SU-DHL-6 (cell line): ENCODE results near the gene ZBTB38.

ENCODE experiments used
- H2AFZ ChIP-seq: fragments of 200-600 bp; sonication (generic); 2 replicates; pipeline ENCODE4 v1.6.1; 2014; ENCODE audit warnings: low read depth, mild to moderate bottlenecking, moderate library complexity, mixed read lengths, antibody characterized with exemption, low read length; ENCODE audit not compliant: severe bottlenecking
- H3F3A ChIP-seq: fragments of 200-600 bp; shearing (Covaris generic); 2 replicates; pipeline ENCODE4 v1.6.0; 2016; ENCODE audit warnings: antibody characterized with exemption, mild to moderate bottlenecking; ENCODE audit not compliant: insufficient read depth
- H3K27ac ChIP-seq: fragments of 200-600 bp; sonication (generic); 2 replicates; pipeline ENCODE4 v1.5.1; 2016; ENCODE audit warnings: low read depth, mild to moderate bottlenecking, low read length, moderate library complexity, mixed read lengths
- H3K27me3 ChIP-seq: fragments of 200-600 bp; sonication (generic), shearing (Covaris generic); 2 replicates; pipeline ENCODE4 v1.6.0; 2014; ENCODE audit warnings: mild to moderate bottlenecking, low read length
- H3K36me3 ChIP-seq: fragments of 200-600 bp; sonication (generic); 2 replicates; pipeline ENCODE4 v1.6.1; 2014; ENCODE audit warnings: mild to moderate bottlenecking, low read length, mixed read lengths
- H3K4me2 ChIP-seq: fragments of 300-600, 200-600 bp; shearing (Covaris generic), sonication (generic); 2 replicates; pipeline ENCODE4 v1.6.0; 2014; ENCODE audit warnings: low read length, low read depth, mild to moderate bottlenecking; ENCODE audit not compliant: poor library complexity, severe bottlenecking
- H3K4me3 ChIP-seq: fragments of 200-600 bp; sonication (generic); 2 replicates; pipeline ENCODE4 v1.5.1; 2014; ENCODE audit warnings: antibody characterized with exemption, low read length, mild to moderate bottlenecking, mixed read lengths; ENCODE audit not compliant: insufficient read depth, poor library complexity, severe bottlenecking
- H3K79me2 ChIP-seq: fragments of 200-600 bp; sonication (generic); 2 replicates; pipeline ENCODE4 v1.6.1; 2014; ENCODE audit warnings: mild to moderate bottlenecking, low read length, moderate library complexity; ENCODE audit not compliant: insufficient read depth
- H3K9ac ChIP-seq: fragments of 200-600 bp; sonication (generic); 2 replicates; pipeline ENCODE4 v1.7.0; 2014; ENCODE audit warnings: mild to moderate bottlenecking, low read length
- H3K9me2 ChIP-seq: fragments of 200-600 bp; sonication (generic); replicated peaks from 2 replicates; pipeline ENCODE4 v1.6.1; 2014; ENCODE audit warnings: low read length; ENCODE audit not compliant: insufficient read depth
- H3K9me3 ChIP-seq: fragments of 200-600 bp; sonication (generic); 2 replicates; pipeline ENCODE4 v1.6.1; 2014; ENCODE audit warnings: low read length, mixed read lengths; ENCODE audit not compliant: insufficient read depth
- H4K20me1 ChIP-seq: fragments of 200-600 bp; sonication (generic); 2 replicates; pipeline ENCODE4 v1.6.1; 2014; ENCODE audit warnings: low read depth, mild to moderate bottlenecking, antibody characterized with exemption, low read length, moderate library complexity, mixed read lengths
- CTCF ChIP-seq: fragments of 200-600 bp; sonication (generic); IDR thresholded peaks from one replicate; pipeline ENCODE4 v1.5.1; 2017; ENCODE audit warnings: antibody characterized with exemption, mild to moderate bottlenecking, low read length, moderate library complexity; ENCODE audit not compliant: insufficient read depth, poor library complexity, severe bottlenecking
- EZH2phosphoT487 ChIP-seq: fragments of 200-600 bp; sonication (generic), shearing (Covaris generic); conservative IDR thresholded peaks from 2 replicates; pipeline ENCODE4 v1.6.1; 2018; ENCODE audit warnings: mild to moderate bottlenecking, antibody characterized with exemption, low read length, moderate library complexity, mixed read lengths

ZBTB38 gene

GRCh38 chr3:141342386-141342785, 25.9 kb upstream of the ZBTB38 start:
- Histone ChIP-seq H3K4me3 (no peak overlapping the region), H3F3A (no peaks in the 10 kb centered on the region), H3K27ac (no peak overlapping the region), H2AFZ (no peak overlapping the region), H3K27me3 (no peaks in the 10 kb centered on the region), H3K79me2 (no peaks in the 10 kb centered on the region), H3K9me3 (no peaks in the 10 kb centered on the region), H3K36me3 (no peaks in the 10 kb centered on the region), H4K20me1 (no peaks in the 10 kb centered on the region), H3K9me2 (no peaks in the 10 kb centered on the region), H3K4me2 (no peak overlapping the region), H3K9ac (no peak overlapping the region)
- TF ChIP-seq EZH2phosphoT487 (no peak), CTCF (no peak)

- no peaks in the 10 kb centered on the region for H3K9me3 ChIP-seq
- no peak overlapping the region for H3K4me2 ChIP-seq
- no peak overlapping the region for H2AFZ ChIP-seq
- no peaks in the 10 kb centered on the region for H3K9me2 ChIP-seq
- no peak overlapping the region for H3K27ac ChIP-seq
- no peak overlapping the region for H3K9ac ChIP-seq
- H3K4me3 ChIP-seq = no peak overlapping the region
- H3F3A ChIP-seq = no peaks in the 10 kb centered on the region
- H3K27me3 ChIP-seq = no peaks in the 10 kb centered on the region
- H3K36me3 ChIP-seq = no peaks in the 10 kb centered on the region
- H4K20me1 ChIP-seq = no peaks in the 10 kb centered on the region
- TF ChIP-seq EZH2phosphoT487 (no peak), CTCF (no peak)
- no peaks in the 10 kb centered on the region for H3K79me2 ChIP-seq
These were observed 25.2 kb upstream of the ZBTB38 start for GRCh38 chr3:141343077-141343476.

- H3K9me3 ChIP-seq = no peaks in the 10 kb centered on the region
- no peak overlapping the region for H3K9ac ChIP-seq
- H3K79me2 ChIP-seq = no peaks in the 10 kb centered on the region
- no peak overlapping the region for H3K27ac ChIP-seq
- H4K20me1 ChIP-seq = no peaks in the 10 kb centered on the region
- no peaks in the 10 kb centered on the region for H3F3A ChIP-seq
- H3K27me3 ChIP-seq = no peaks in the 10 kb centered on the region
- H3K4me2 ChIP-seq = no peak overlapping the region
- no peak for TF ChIP-seq EZH2phosphoT487
- TF ChIP-seq CTCF = no peak
- no peaks in the 10 kb centered on the region for H3K36me3 ChIP-seq
- H3K4me3 ChIP-seq = no peak overlapping the region
- no peak overlapping the region for H2AFZ ChIP-seq
- no peaks in the 10 kb centered on the region for H3K9me2 ChIP-seq
These were observed 24.4 kb upstream of the ZBTB38 start for GRCh38 chr3:141343865-141344271.
